Liver (tissue), 9 donors: ENCODE results near the gene IL18BP. TPM values are rescaled to one million over a fixed set of nuclear protein-coding genes. Genes with fewer than 3 reads are reported as not detected.

Experiments
- DNase-seq: peaks from one replicate; pipeline ENCODE4 v3.0.0-alpha.2; 2017; ENCODE audit warnings: low spot score
- H3K27ac ChIP-seq, 2 donors: one replicate each; pipeline ENCODE4 v1.7.0; 2013; ENCODE audit warnings: inconsistent platforms in 2 of 2, low read length in 2 of 2, control low read depth in 1 of 2, low read depth in 1 of 2, mild to moderate bottlenecking in 1 of 2
- H3K27me3 ChIP-seq, 4 donors: one replicate each; pipeline versions ENCODE4 v1.6.1 to v1.7.0; 2013; ENCODE audit warnings: low read length in 3 of 4, inconsistent platforms in 1 of 4, mild to moderate bottlenecking in 1 of 4, moderate library complexity in 1 of 4; ENCODE audit not compliant: control insufficient read depth in 4 of 4, insufficient read depth in 4 of 4
- H3K36me3 ChIP-seq, 4 donors: one replicate each; pipeline versions ENCODE4 v1.6.1 to v1.7.0; 2013; ENCODE audit warnings: low read length in 3 of 4, mild to moderate bottlenecking in 3 of 4, low read depth in 1 of 4, moderate library complexity in 1 of 4; ENCODE audit not compliant: control insufficient read depth in 4 of 4, insufficient read depth in 3 of 4
- H3K4me1 ChIP-seq, 4 donors: one replicate each; pipeline versions ENCODE4 v1.6.1 to v1.7.0; 2013; ENCODE audit warnings: low read length in 3 of 4, mild to moderate bottlenecking in 3 of 4, moderate library complexity in 1 of 4; ENCODE audit not compliant: control insufficient read depth in 4 of 4, insufficient read depth in 4 of 4
- H3K4me3 ChIP-seq, 3 donors: one replicate each; pipeline versions ENCODE4 v1.6.1 to v1.7.0; 2013; ENCODE audit warnings: low read length in 3 of 3, control low read depth in 1 of 3, low read depth in 1 of 3, mild to moderate bottlenecking in 1 of 3
- H3K9ac ChIP-seq, 2 donors: one replicate each; pipeline ENCODE4 v1.7.0; 2013; ENCODE audit warnings: low read length in 2 of 2, mild to moderate bottlenecking in 2 of 2, moderate library complexity in 2 of 2, control low read depth in 1 of 2, low read depth in 1 of 2
- H3K9me3 ChIP-seq, 4 donors: one replicate each; pipeline versions ENCODE4 v1.6.1 to v1.7.0; 2013; ENCODE audit warnings: low read length in 3 of 4; ENCODE audit not compliant: control insufficient read depth in 4 of 4
- ATF3 ChIP-seq: IDR thresholded peaks from 2 replicates; pipeline ENCODE4 v1.6.1; 2016; ENCODE audit warnings: antibody characterized with exemption
- CTCF ChIP-seq: fragments of 150-350 bp; IDR thresholded peaks from 2 replicates; pipeline ENCODE4 v1.5.1; 2017; ENCODE audit warnings: improper control_type of control experiment, low read depth, low read length; ENCODE audit not compliant: missing input control
- EGR1 ChIP-seq, 2 donors: IDR thresholded peaks; 2 replicates each; pipeline ENCODE4 v1.6.1; 2016 to 2018; ENCODE audit warnings: antibody characterized with exemption in 2 of 2, low read depth in 2 of 2
- FOXA1 ChIP-seq: IDR thresholded peaks from 2 replicates; pipeline ENCODE4 v1.6.1; 2016; ENCODE audit warnings: antibody characterized with exemption
- FOXA2 ChIP-seq: IDR thresholded peaks from 2 replicates; pipeline ENCODE4 v1.6.1; 2016; ENCODE audit warnings: antibody characterized with exemption
- GABPA ChIP-seq, 2 donors: IDR thresholded peaks in 1 of 2; conservative IDR thresholded peaks in 1 of 2; 2 replicates each; pipeline ENCODE4 v1.6.1; 2016; ENCODE audit warnings: antibody characterized with exemption in 2 of 2, mild to moderate bottlenecking in 1 of 2, moderate library complexity in 1 of 2
- HNF4A ChIP-seq, 2 donors: conservative IDR thresholded peaks; 2 replicates each; pipeline ENCODE4 v1.6.1; 2016; ENCODE audit warnings: antibody characterized with exemption in 2 of 2, mild to moderate bottlenecking in 2 of 2
- HNF4G ChIP-seq: IDR thresholded peaks from 2 replicates; pipeline ENCODE4 v1.6.1; 2016; ENCODE audit warnings: antibody characterized with exemption
- JUND ChIP-seq, 2 donors: IDR thresholded peaks; 2 replicates each; pipeline ENCODE4 v1.6.1; 2016; ENCODE audit warnings: antibody characterized with exemption in 2 of 2
- MAX ChIP-seq: IDR thresholded peaks from 2 replicates; pipeline ENCODE4 v1.6.1; 2016; ENCODE audit warnings: antibody characterized with exemption
- NR2F2 ChIP-seq: IDR thresholded peaks from 2 replicates; pipeline ENCODE4 v1.6.1; 2016; ENCODE audit warnings: antibody characterized with exemption
- RAD21 ChIP-seq, 2 donors: IDR thresholded peaks; 2 replicates each; pipeline ENCODE4 v1.6.1; 2016; ENCODE audit warnings: antibody characterized with exemption in 2 of 2, mild to moderate bottlenecking in 2 of 2
- REST ChIP-seq: IDR thresholded peaks from 2 replicates; pipeline ENCODE4 v1.6.1; 2016; ENCODE audit warnings: antibody characterized with exemption, mild to moderate bottlenecking
- RXRA ChIP-seq, 2 donors: IDR thresholded peaks; 2 replicates each; pipeline ENCODE4 v1.6.1; 2017 to 2018; ENCODE audit warnings: antibody characterized with exemption in 2 of 2, mild to moderate bottlenecking in 1 of 2
- SP1 ChIP-seq: IDR thresholded peaks from 2 replicates; pipeline ENCODE4 v1.6.1; 2018; ENCODE audit warnings: antibody characterized with exemption, mild to moderate bottlenecking
- TAF1 ChIP-seq: conservative IDR thresholded peaks from 2 replicates; pipeline ENCODE4 v1.6.1; 2016; ENCODE audit warnings: antibody characterized with exemption, mild to moderate bottlenecking
- YY1 ChIP-seq: IDR thresholded peaks from 2 replicates; pipeline ENCODE4 v1.6.1; 2016; ENCODE audit warnings: antibody characterized with exemption, mild to moderate bottlenecking
- WGBS: extraction: QIAGEN DNeasy Blood & Tissue Kit; methylation state at CpG from one replicate; pipeline ENCODE4 v1.1.7; 2013; 5-methylcytosine and 5-hydroxymethylcytosine counted together
- polyA plus RNA-seq, 2 donors: library from polyadenylated mRNA; stranded (reverse) in 1 of 2; unstranded in 1 of 2; fragments of 200-250 nt in 1 of 2; fragments of >200 nt in 1 of 2; fragmentation: Nextera tagmentation in 1 of 2; extraction: Ambion mirVana in 1 of 2; gene quantifications; one replicate each; pipeline versions ENCODE4 v1.2.1 to v1.2.3, GENCODE V29; 2013 to 2015
- total RNA-seq, 2 donors: library from RNA; depleted of rRNA; stranded (reverse); fragments of >200 nt; gene quantifications; one replicate each; pipeline ENCODE4 v1.2.3, GENCODE V29; 2014
- donor health status: healthy.
- donor health status: healthy.
- donor health status: healthy.
- donor health status: healthy.
- donor health status: healthy.

The IL18BP gene
- total and polyA plus RNA-seq, 4 donors: 2.4 to 6.3 (median 4.3) TPM

- Histone ChIP-seq H3K36me3 (peaks cover 18 to 49% (median 43%) of the 10 kb centered on the region in 4 donors), H3K9ac (no peak overlapping the region), H3K4me1 (peaks cover 2 to 17% (median 10%) of the 10 kb centered on the region in 4 donors), H3K9me3 (no peaks in the 10 kb centered on the region), H3K4me3 (no peak overlapping the region), H3K27me3 (no peaks in the 10 kb centered on the region), H3K27ac (no peak overlapping the region)
- WGBS: 85% methylated on average over 11 of the region's 11 CpGs
- TF ChIP-seq NR2F2: no peak
- no peak for TF ChIP-seq EGR1 (IDR thresholded peaks at IDR 0.05; ENCODE audit: low read depth in 2 of 2)
- TF ChIP-seq REST: no peak
- TF ChIP-seq JUND (IDR thresholded peaks at IDR 0.05): no peak
- no peak for TF ChIP-seq MAX
- TF ChIP-seq FOXA2: no peak
- TF ChIP-seq RAD21 (IDR thresholded peaks at IDR 0.05): no peak
- no peak for TF ChIP-seq ATF3
- no peak for TF ChIP-seq GABPA (IDR thresholded peaks at IDR 0.05 in 1 of 2, conservative IDR thresholded peaks at IDR 0.05 in 1 of 2)
- TF ChIP-seq FOXA1: no peak
- TF ChIP-seq YY1: no peak
- no peak for TF ChIP-seq HNF4G
- no peak for TF ChIP-seq HNF4A (conservative IDR thresholded peaks at IDR 0.05)
- TF ChIP-seq RXRA (IDR thresholded peaks at IDR 0.05): no peak
- no peak for TF ChIP-seq TAF1
- no peak for TF ChIP-seq SP1
- no peak for DNase-seq
Observed at GRCh38 chr11:72001285-72001684, 2.6 kb downstream of the IL18BP start.

- no peak overlapping the region for H3K4me3 ChIP-seq
- no peaks in the 10 kb centered on the region for H3K9me3 ChIP-seq
- 81% methylated on average over 10 of the region's 10 CpGs for WGBS
- H3K27ac ChIP-seq: no peak overlapping the region
- no peaks in the 10 kb centered on the region for H3K27me3 ChIP-seq
- TF ChIP-seq REST: no peak
- no peak for TF ChIP-seq TAF1
- TF ChIP-seq MAX: no peak
- no peak for TF ChIP-seq CTCF
- TF ChIP-seq FOXA2: no peak
- TF ChIP-seq SP1: no peak
- TF ChIP-seq GABPA (IDR thresholded peaks at IDR 0.05 in 1 of 2, conservative IDR thresholded peaks at IDR 0.05 in 1 of 2): no peak
- no peak for TF ChIP-seq JUND (IDR thresholded peaks at IDR 0.05)
- H3K36me3 ChIP-seq: peaks cover 18 to 56% (median 50%) of the 10 kb centered on the region in 4 donors
- no peak for DNase-seq
- peaks cover 2 to 17% (median 10%) of the 10 kb centered on the region in 4 donors for H3K4me1 ChIP-seq
- H3K9ac ChIP-seq: no peak overlapping the region
Observed at GRCh38 chr11:72001834-72002591, 3.3 kb downstream of the IL18BP start.
